Measurements from ENCODE around the gene SLC1A2.

SLC1A2 gene

DNA sequence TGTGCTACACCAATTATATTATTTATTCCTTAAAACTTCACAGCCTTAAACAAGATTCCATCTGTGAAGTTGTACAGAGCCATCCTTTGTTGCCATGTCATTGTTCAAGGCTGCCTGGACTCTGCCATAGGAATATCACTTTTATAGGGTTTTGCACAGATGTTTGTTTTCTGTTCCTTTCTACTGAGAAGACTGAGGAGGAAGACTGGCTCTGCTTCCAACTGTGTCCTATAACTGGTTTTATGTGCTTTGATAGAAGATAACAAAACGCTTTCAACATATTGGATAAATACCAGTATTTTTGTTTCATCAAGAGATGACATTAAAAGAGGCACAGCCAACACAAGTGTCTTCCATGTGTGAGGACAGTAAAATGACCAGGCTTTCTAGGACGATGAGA, 159.8 kb downstream of the SLC1A2 start:
- CTCF ChIA-PET: no interaction called here
- POLR2A ChIA-PET: no interaction called here
- no peak for TF ChIP-seq ZNF384 (IDR thresholded peaks at IDR 0.05)
- no peak for TF ChIP-seq SUZ12 (IDR thresholded peaks at IDR 0.05)
- TF ChIP-seq HDGF (IDR thresholded peaks at IDR 0.05; ENCODE audit: borderline replicate concordance): no peak
- no peak for TF ChIP-seq TARDBP (IDR thresholded peaks at IDR 0.05)
- no peak for TF ChIP-seq FOXM1 (IDR thresholded peaks at IDR 0.05; ENCODE audit: borderline replicate concordance)
- TF ChIP-seq FOXK2 (IDR thresholded peaks at IDR 0.05): no peak
- TF ChIP-seq ARNT (IDR thresholded peaks at IDR 0.05): no peak
- no peak for TF ChIP-seq NFRKB (IDR thresholded peaks at IDR 0.05)
- TF ChIP-seq, protein P1, sequence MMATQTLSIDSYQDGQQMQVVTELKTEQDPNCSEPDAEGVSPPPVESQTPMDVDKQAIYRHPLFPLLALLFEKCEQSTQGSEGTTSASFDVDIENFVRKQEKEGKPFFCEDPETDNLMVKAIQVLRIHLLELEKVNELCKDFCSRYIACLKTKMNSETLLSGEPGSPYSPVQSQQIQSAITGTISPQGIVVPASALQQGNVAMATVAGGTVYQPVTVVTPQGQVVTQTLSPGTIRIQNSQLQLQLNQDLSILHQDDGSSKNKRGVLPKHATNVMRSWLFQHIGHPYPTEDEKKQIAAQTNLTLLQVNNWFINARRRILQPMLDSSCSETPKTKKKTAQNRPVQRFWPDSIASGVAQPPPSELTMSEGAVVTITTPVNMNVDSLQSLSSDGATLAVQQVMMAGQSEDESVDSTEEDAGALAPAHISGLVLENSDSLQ (IDR thresholded peaks at IDR 0.05): no peak
- no peak for TF ChIP-seq L3MBTL2 (conservative IDR thresholded peaks at IDR 0.05)
- no peak for TF ChIP-seq CTBP1 (IDR thresholded peaks at IDR 0.05; ENCODE audit: borderline replicate concordance)
- TF ChIP-seq ELF4 (IDR thresholded peaks at IDR 0.05): no peak
- no peak for DNase-seq (ENCODE audit: extremely low spot score)

DNA sequence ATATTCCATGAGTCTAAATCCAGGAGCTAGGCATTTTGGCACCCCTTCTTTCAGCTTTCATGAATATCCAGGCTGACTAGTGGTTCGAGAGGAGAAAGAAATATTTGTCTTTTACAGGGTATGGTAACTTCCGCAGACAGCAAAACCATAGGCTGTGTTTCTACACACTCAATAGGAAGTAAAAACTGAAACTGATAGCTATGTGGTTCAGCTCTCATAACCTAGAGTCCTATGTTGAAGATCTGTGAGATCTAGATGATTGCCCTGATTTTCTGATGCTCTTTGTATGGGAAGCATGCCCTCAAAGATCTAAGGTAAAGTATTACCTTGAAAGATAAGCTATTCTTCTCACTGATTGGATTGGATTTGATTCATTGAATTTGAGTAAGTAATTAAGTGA, 162.1 kb downstream of the SLC1A2 start:
- DNase-seq (ENCODE audit: extremely low spot score): no peak
- CTCF ChIA-PET: no interaction called here
- TF ChIP-seq L3MBTL2 (conservative IDR thresholded peaks at IDR 0.05) (no peak), ELF4 (IDR thresholded peaks at IDR 0.05) (no peak), FOXM1 (IDR thresholded peaks at IDR 0.05; ENCODE audit: borderline replicate concordance) (no peak), CTBP1 (IDR thresholded peaks at IDR 0.05; ENCODE audit: borderline replicate concordance) (no peak), TARDBP (IDR thresholded peaks at IDR 0.05) (no peak), BHLHE40 (IDR thresholded peaks at IDR 0.05; ENCODE audit: borderline replicate concordance) (no peak), SUZ12 (IDR thresholded peaks at IDR 0.05) (no peak), ZNF384 (IDR thresholded peaks at IDR 0.05) (no peak), NFRKB (IDR thresholded peaks at IDR 0.05) (no peak), FOXK2 (IDR thresholded peaks at IDR 0.05) (no peak), ARNT (IDR thresholded peaks at IDR 0.05) (no peak), LEF1 (IDR thresholded peaks at IDR 0.05; ENCODE audit: borderline replicate concordance) (no peak)
- TF ChIP-seq, protein P1 (IDR thresholded peaks at IDR 0.05): no peak
- POLR2A ChIA-PET: no interaction called here

DNA sequence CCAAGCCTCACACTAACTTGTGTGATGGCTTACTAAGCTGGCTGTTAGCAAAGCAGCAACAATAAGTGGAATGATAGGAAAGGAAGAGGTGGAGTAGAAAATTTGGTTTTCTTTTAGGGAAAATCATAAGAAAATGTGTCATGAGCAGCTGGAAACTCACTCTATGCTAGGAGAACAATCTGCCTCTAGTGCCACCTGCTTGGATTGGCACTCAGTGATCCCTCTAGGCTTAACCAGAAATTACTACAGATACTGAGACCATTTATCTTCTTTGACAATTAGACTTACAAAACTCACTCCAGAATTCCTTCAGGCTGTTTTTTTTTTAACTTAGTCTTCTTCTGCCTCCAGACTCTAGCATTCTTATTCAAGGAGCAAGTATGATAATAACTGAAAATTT, 163.1 kb downstream of the SLC1A2 start:
- CTCF ChIA-PET: interaction anchor here (0.7 kb wide), 1 partner anchor 330 kb away, joined by 10 read pairs; no protein-coding TSS in a partner anchor
- POLR2A ChIA-PET: no interaction called here
- no peak for DNase-seq (ENCODE audit: extremely low spot score)

DNA sequence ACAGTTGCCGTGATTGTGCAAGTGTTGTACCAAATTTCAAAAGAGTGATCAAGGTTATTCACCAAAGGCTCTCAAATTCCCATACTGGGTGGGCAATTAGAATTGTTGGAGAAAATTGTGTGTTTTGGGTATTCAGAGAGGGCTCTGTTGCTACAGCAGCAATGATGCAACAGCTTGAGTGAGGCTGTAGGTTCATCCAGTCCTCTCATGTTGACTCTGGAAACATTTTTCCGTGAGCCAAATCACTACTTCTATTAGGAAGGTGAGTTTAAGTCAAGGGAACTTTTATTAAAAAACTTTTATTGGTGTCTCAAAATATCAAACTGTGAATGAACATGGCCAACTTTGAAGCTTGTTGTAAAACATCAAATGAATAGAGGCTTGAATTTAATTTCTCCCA, 163.8 kb downstream of the SLC1A2 start:
- CTCF ChIA-PET: no interaction called here
- no peak for DNase-seq (ENCODE audit: extremely low spot score)
- POLR2A ChIA-PET: no interaction called here
- TF ChIP-seq LEF1 (IDR thresholded peaks at IDR 0.05; ENCODE audit: borderline replicate concordance): no peak
- no peak for TF ChIP-seq HDGF (IDR thresholded peaks at IDR 0.05; ENCODE audit: borderline replicate concordance)
- TF ChIP-seq L3MBTL2 (conservative IDR thresholded peaks at IDR 0.05): no peak
- no peak for TF ChIP-seq SP1 (IDR thresholded peaks at IDR 0.05)
- TF ChIP-seq NFRKB (IDR thresholded peaks at IDR 0.05): no peak
- TF ChIP-seq CTBP1 (IDR thresholded peaks at IDR 0.05; ENCODE audit: borderline replicate concordance): no peak
- TF ChIP-seq, protein P1 (IDR thresholded peaks at IDR 0.05): no peak
- no peak for TF ChIP-seq TARDBP (IDR thresholded peaks at IDR 0.05)
- TF ChIP-seq ELF4 (IDR thresholded peaks at IDR 0.05): no peak
- no peak for TF ChIP-seq BHLHE40 (IDR thresholded peaks at IDR 0.05; ENCODE audit: borderline replicate concordance)
- no peak for TF ChIP-seq FOXM1 (IDR thresholded peaks at IDR 0.05; ENCODE audit: borderline replicate concordance)
- TF ChIP-seq FOXK2 (IDR thresholded peaks at IDR 0.05): no peak
- TF ChIP-seq FOXA1 (IDR thresholded peaks at IDR 0.05): no peak
- TF ChIP-seq ZNF384 (IDR thresholded peaks at IDR 0.05): no peak
- no peak for TF ChIP-seq ARNT (IDR thresholded peaks at IDR 0.05)

More for the DNA sequence above, 163.1 kb downstream of the SLC1A2 start:
- TF ChIP-seq ZNF384 (IDR thresholded peaks at IDR 0.05): no peak
- TF ChIP-seq, protein P1 (IDR thresholded peaks at IDR 0.05): no peak
- no peak for TF ChIP-seq HDGF (IDR thresholded peaks at IDR 0.05; ENCODE audit: borderline replicate concordance)
- no peak for TF ChIP-seq FOXA1 (IDR thresholded peaks at IDR 0.05)
- no peak for TF ChIP-seq SUZ12 (IDR thresholded peaks at IDR 0.05)
- no peak for TF ChIP-seq ARNT (IDR thresholded peaks at IDR 0.05)
- TF ChIP-seq NFRKB (IDR thresholded peaks at IDR 0.05): no peak
- no peak for TF ChIP-seq FOXM1 (IDR thresholded peaks at IDR 0.05; ENCODE audit: borderline replicate concordance)
- TF ChIP-seq BHLHE40 (IDR thresholded peaks at IDR 0.05; ENCODE audit: borderline replicate concordance): no peak
- TF ChIP-seq FOXK2 (IDR thresholded peaks at IDR 0.05): no peak
- TF ChIP-seq ELF4 (IDR thresholded peaks at IDR 0.05): no peak
- no peak for TF ChIP-seq TARDBP (IDR thresholded peaks at IDR 0.05)
- no peak for TF ChIP-seq LEF1 (IDR thresholded peaks at IDR 0.05; ENCODE audit: borderline replicate concordance)

DNA sequence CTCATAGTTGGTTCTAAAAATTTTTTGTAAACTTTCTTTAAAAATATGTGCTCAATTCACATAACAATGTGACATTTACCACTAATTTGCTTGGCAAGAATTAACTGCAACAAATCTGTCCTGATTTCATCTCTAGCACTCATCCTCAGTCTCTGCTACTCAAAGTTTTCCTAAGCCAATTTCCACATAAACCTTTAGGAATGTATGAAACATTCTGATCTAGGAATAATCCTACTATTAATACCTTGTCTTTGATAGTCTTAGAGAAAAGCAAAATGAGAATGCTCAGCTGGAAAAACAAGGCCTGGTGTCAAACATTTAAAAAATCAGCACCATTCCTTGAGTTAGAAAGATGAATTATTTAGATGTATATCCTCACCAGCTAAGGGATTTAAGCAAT, 166.1 kb downstream of the SLC1A2 start:
- no peak for DNase-seq (ENCODE audit: extremely low spot score)
- ChIA-PET CTCF (no interaction called here), POLR2A (no interaction called here)
- TF ChIP-seq, protein P1 (IDR thresholded peaks at IDR 0.05): no peak
- TF ChIP-seq L3MBTL2 (conservative IDR thresholded peaks at IDR 0.05) (no peak), LEF1 (IDR thresholded peaks at IDR 0.05; ENCODE audit: borderline replicate concordance) (no peak), FOXK2 (IDR thresholded peaks at IDR 0.05) (no peak), ZNF384 (IDR thresholded peaks at IDR 0.05) (no peak), TARDBP (IDR thresholded peaks at IDR 0.05) (no peak), CTBP1 (IDR thresholded peaks at IDR 0.05; ENCODE audit: borderline replicate concordance) (no peak), NFRKB (IDR thresholded peaks at IDR 0.05) (no peak)

Data from HEK293T (cell line).